ENCODE data around the gene APOL6. TPM values are rescaled to one million over a fixed set of nuclear protein-coding genes. Genes with fewer than 3 reads are reported as not detected.

Gene APOL6
- polyA plus RNA-seq, 1 donor (not counting 4 experiments of a cell fraction or from before 2014, with no cell fraction given), result 4.2 TPM

DNA sequence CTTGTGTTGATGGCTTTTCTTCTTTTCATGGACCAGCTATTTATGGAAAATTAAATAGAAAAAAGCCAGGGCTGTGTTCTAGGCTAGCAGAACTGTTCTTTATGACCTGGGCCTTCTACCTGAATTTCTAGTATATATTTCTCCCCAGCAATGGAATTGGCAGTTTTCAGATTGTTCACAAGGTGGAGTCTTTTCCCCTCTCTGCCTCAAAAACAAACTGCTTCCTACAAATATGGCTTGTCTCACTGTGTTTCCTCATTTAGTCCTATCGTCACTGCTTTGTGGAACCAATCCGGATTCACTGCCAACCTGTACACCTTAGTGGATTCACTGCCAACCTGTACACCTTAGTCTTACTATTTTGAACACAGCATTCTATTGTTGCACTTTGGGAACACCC lies 64.4 kb downstream of the APOL6 start:
- H3K9me3 ChIP-seq (ENCODE audit: control insufficient read depth, low read depth, low read length), result no peaks in the 10 kb centered on the region
- no peak overlapping the region for H3K4me2 ChIP-seq (ENCODE audit: control insufficient read depth, extremely low read depth, insufficient read depth, low read depth, low read length)
- H3K4me1 ChIP-seq (ENCODE audit: control insufficient read depth, extremely low read depth, insufficient read depth, low read length), result no peaks in the 10 kb centered on the region
- no peaks in the 10 kb centered on the region for H3K36me3 ChIP-seq (ENCODE audit: control insufficient read depth in 2 of 2, extremely low read depth in 1 of 2, insufficient read depth in 2 of 2, low read length in 2 of 2)
- no peaks in the 10 kb centered on the region for H3K9me1 ChIP-seq (ENCODE audit: control insufficient read depth, extremely low read depth, insufficient read depth, low read length)
- TF ChIP-seq EZH2 (IDR thresholded peaks at IDR 0.05; ENCODE audit: low read length), result no peak
- no peak for DNase-seq (ENCODE audit: low read depth, low spot score)
- no peaks in the 10 kb centered on the region for H4K20me1 ChIP-seq (ENCODE audit: control insufficient read depth, extremely low read depth, insufficient read depth, low read length)
- no peak overlapping the region for H2AFZ ChIP-seq (ENCODE audit: control insufficient read depth, low read length)
- no peak overlapping the region for H3K27ac ChIP-seq (ENCODE audit: control insufficient read depth, insufficient read depth, low read length)
- H3K79me2 ChIP-seq (ENCODE audit: control insufficient read depth, insufficient read depth, low read length), result no peaks in the 10 kb centered on the region
- H3K9ac ChIP-seq (ENCODE audit: control insufficient read depth, extremely low read depth, insufficient read depth, low read length), result no peak overlapping the region
- FAIRE-seq, result no peak
- no peaks in the 10 kb centered on the region for H3K27me3 ChIP-seq (ENCODE audit: control insufficient read depth, extremely low read depth, insufficient read depth, low read length)
- H3K4me3 ChIP-seq (ENCODE audit: control insufficient read depth in 2 of 3, extremely low read depth in 1 of 3, insufficient read depth in 2 of 3, low read depth in 1 of 3, low read length in 3 of 3), result no peak overlapping the region
- dilution Hi-C loops (cut with MboI; ENCODE audit: extremely low pct_ligation_motif_present, low sequenced_read_pairs), result no loop called here

DNA sequence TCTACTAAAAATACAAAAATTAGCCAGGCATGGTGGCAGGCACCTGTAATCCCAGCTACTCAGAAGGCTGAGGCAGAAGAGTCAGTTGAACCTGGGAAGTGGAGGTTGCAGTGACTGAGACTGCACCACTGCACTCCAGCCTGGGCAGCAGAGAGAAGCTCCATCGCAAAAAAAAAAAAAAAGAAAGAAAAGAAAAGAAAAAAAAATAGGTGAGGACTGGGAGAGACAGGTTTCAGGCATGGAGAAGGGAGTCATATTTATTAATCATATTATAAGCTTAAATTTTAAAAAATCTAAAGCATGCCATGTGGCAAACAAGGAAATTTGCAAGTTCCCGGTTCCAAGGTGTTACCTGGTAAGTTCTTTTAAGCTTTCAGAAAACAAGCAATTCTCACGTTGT lies 69.3 kb downstream of the APOL6 start, which contains the start of gene APOL5:
Gene APOL5 (plus strand): TSS at position 301 of the 400 bp plus-strand sequence. CDS start 0 bp downstream, at position 301.
- H2AFZ ChIP-seq (ENCODE audit: control insufficient read depth, low read length), result no peak within 1 kb of the TSS
- no peaks in the 10 kb centered on the region for H4K20me1 ChIP-seq (ENCODE audit: control insufficient read depth, extremely low read depth, insufficient read depth, low read length)
- no peak within 1 kb of the TSS for H3K9ac ChIP-seq (ENCODE audit: control insufficient read depth, extremely low read depth, insufficient read depth, low read length)
- no peak within 1 kb of the TSS for H3K4me2 ChIP-seq (ENCODE audit: control insufficient read depth, extremely low read depth, insufficient read depth, low read depth, low read length)
- H3K27me3 ChIP-seq (ENCODE audit: control insufficient read depth, extremely low read depth, insufficient read depth, low read length), result no peaks in the 10 kb centered on the region
- dilution Hi-C loops (cut with MboI; ENCODE audit: extremely low pct_ligation_motif_present, low sequenced_read_pairs), result no loop called here
- no peaks in the 10 kb centered on the region for H3K9me3 ChIP-seq (ENCODE audit: control insufficient read depth, low read depth, low read length)
- TF ChIP-seq, protein P1, sequence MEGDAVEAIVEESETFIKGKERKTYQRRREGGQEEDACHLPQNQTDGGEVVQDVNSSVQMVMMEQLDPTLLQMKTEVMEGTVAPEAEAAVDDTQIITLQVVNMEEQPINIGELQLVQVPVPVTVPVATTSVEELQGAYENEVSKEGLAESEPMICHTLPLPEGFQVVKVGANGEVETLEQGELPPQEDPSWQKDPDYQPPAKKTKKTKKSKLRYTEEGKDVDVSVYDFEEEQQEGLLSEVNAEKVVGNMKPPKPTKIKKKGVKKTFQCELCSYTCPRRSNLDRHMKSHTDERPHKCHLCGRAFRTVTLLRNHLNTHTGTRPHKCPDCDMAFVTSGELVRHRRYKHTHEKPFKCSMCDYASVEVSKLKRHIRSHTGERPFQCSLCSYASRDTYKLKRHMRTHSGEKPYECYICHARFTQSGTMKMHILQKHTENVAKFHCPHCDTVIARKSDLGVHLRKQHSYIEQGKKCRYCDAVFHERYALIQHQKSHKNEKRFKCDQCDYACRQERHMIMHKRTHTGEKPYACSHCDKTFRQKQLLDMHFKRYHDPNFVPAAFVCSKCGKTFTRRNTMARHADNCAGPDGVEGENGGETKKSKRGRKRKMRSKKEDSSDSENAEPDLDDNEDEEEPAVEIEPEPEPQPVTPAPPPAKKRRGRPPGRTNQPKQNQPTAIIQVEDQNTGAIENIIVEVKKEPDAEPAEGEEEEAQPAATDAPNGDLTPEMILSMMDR (optimal IDR thresholded peaks at IDR 0.05 in 1 of 3, IDR thresholded peaks at IDR 0.05 in 1 of 3, conservative IDR thresholded peaks at IDR 0.05 in 1 of 3; ENCODE audit: extremely low read depth in 1 of 3, insufficient read depth in 2 of 3, low read length in 3 of 3), result no peak
- no peak for TF ChIP-seq EZH2 (IDR thresholded peaks at IDR 0.05; ENCODE audit: low read length)
- H3K9me1 ChIP-seq (ENCODE audit: control insufficient read depth, extremely low read depth, insufficient read depth, low read length), result no peaks in the 10 kb centered on the region
- no peaks in the 10 kb centered on the region for H3K4me1 ChIP-seq (ENCODE audit: control insufficient read depth, extremely low read depth, insufficient read depth, low read length)
- H3K36me3 ChIP-seq (ENCODE audit: control insufficient read depth in 2 of 2, extremely low read depth in 1 of 2, insufficient read depth in 2 of 2, low read length in 2 of 2), result no peaks in the 10 kb centered on the region
- FAIRE-seq (no peak), DNase-seq (ENCODE audit: low read depth, low spot score) (no peak)
- no peaks in the 10 kb centered on the region for H3K79me2 ChIP-seq (ENCODE audit: control insufficient read depth, insufficient read depth, low read length)
- H3K27ac ChIP-seq (ENCODE audit: control insufficient read depth, insufficient read depth, low read length), result no peak within 1 kb of the TSS
- H3K4me3 ChIP-seq (ENCODE audit: control insufficient read depth in 2 of 3, extremely low read depth in 1 of 3, insufficient read depth in 2 of 3, low read depth in 1 of 3, low read length in 3 of 3), result no peak within 1 kb of the TSS

Other genes starting within 250 kb of the APOL6 start
- gene MCM5, start 248.3 kb upstream of the APOL6 start, polyA plus RNA-seq, result 10.6 to 31.1 TPM (median 24.4 TPM) in 3 replicates
- gene RASD2, start 107.6 kb upstream of the APOL6 start, polyA plus RNA-seq, result 0.01 to 0.03 TPM in 2 of 3 replicates, not detected in the other
- gene MB, start 31.1 kb upstream of the APOL6 start, polyA plus RNA-seq, result not detected in 3 replicates
- gene APOL5, start 69.4 kb downstream of the APOL6 start, polyA plus RNA-seq, result not detected in 3 replicates

Data from keratinocyte (primary cell).